Measurements from ENCODE around the gene MADCAM1. TPM values are rescaled to one million over a fixed set of nuclear protein-coding genes. Genes with fewer than 3 reads are reported as not detected.

The MADCAM1 gene
- total RNA-seq, 1 donor from 2014 or later = 0.17 TPM

- no peak for DNase-seq (ENCODE audit: low read depth)
- H3K4me3 ChIP-seq (ENCODE audit: low read depth, low read length) = no peak overlapping the region
- no peak for TF ChIP-seq CTCF (conservative IDR thresholded peaks at IDR 0.05; ENCODE audit: low read depth, low read length)
These were observed 27.6 kb upstream of the MADCAM1 start for GRCh38 chr19:468587-469256.

GRCh38 chr19:469833-470232, 26.5 kb upstream of the MADCAM1 start:
- TF ChIP-seq CTCF (conservative IDR thresholded peaks at IDR 0.05; ENCODE audit: low read depth, low read length) = no peak
- DNase-seq (ENCODE audit: low read depth) = no peak
- H3K4me3 ChIP-seq (ENCODE audit: low read depth, low read length) = no peak overlapping the region

- DNase-seq (ENCODE audit: low read depth) = no peak
- no peak for TF ChIP-seq CTCF (conservative IDR thresholded peaks at IDR 0.05; ENCODE audit: low read depth, low read length)
- H3K4me3 ChIP-seq (ENCODE audit: low read depth, low read length) = no peak overlapping the region
These were observed 25.6 kb upstream of the MADCAM1 start for GRCh38 chr19:470701-471100.

- no peak for DNase-seq (ENCODE audit: low read depth)
- H3K4me3 ChIP-seq (ENCODE audit: low read depth, low read length) = no peak overlapping the region
- no peak for TF ChIP-seq CTCF (conservative IDR thresholded peaks at IDR 0.05; ENCODE audit: low read depth, low read length)
These were observed 24.1 kb upstream of the MADCAM1 start for GRCh38 chr19:472005-472858.

GRCh38 chr19:474126-475078, 21.9 kb upstream of the MADCAM1 start:
- no peak overlapping the region for H3K4me3 ChIP-seq (ENCODE audit: low read depth, low read length)
- no peak for DNase-seq (ENCODE audit: low read depth)
- no peak for TF ChIP-seq CTCF (conservative IDR thresholded peaks at IDR 0.05; ENCODE audit: low read depth, low read length)

- no peak overlapping the region for H3K4me3 ChIP-seq (ENCODE audit: low read depth, low read length)
- no peak for TF ChIP-seq CTCF (conservative IDR thresholded peaks at IDR 0.05; ENCODE audit: low read depth, low read length)
- no peak for DNase-seq (ENCODE audit: low read depth)
These were observed 20.9 kb upstream of the MADCAM1 start for GRCh38 chr19:475360-475759.
